ENCODE results near the gene ADTRP. TPM values are rescaled to one million over a fixed set of nuclear protein-coding genes. Genes with fewer than 3 reads are reported as not detected.

ADTRP gene
- total RNA-seq, 4 donors from 2014 or later = 0.38 to 0.68 (median 0.55) TPM

GRCh38 chr6:11815231-11815630 is 36.6 kb upstream of the ADTRP start:
- TF ChIP-seq, protein P1, sequence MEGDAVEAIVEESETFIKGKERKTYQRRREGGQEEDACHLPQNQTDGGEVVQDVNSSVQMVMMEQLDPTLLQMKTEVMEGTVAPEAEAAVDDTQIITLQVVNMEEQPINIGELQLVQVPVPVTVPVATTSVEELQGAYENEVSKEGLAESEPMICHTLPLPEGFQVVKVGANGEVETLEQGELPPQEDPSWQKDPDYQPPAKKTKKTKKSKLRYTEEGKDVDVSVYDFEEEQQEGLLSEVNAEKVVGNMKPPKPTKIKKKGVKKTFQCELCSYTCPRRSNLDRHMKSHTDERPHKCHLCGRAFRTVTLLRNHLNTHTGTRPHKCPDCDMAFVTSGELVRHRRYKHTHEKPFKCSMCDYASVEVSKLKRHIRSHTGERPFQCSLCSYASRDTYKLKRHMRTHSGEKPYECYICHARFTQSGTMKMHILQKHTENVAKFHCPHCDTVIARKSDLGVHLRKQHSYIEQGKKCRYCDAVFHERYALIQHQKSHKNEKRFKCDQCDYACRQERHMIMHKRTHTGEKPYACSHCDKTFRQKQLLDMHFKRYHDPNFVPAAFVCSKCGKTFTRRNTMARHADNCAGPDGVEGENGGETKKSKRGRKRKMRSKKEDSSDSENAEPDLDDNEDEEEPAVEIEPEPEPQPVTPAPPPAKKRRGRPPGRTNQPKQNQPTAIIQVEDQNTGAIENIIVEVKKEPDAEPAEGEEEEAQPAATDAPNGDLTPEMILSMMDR (IDR thresholded peaks at IDR 0.05; ENCODE audit: low read depth) = no peak

GRCh38 chr6:11814819-11815218 is 36.2 kb upstream of the ADTRP start:
- TF ChIP-seq, protein P1 (IDR thresholded peaks at IDR 0.05; ENCODE audit: low read depth) = no peak

GRCh38 chr6:11814106-11814505 is 35.5 kb upstream of the ADTRP start:
- TF ChIP-seq, protein P1 (IDR thresholded peaks at IDR 0.05; ENCODE audit: low read depth) = no peak

DNA sequence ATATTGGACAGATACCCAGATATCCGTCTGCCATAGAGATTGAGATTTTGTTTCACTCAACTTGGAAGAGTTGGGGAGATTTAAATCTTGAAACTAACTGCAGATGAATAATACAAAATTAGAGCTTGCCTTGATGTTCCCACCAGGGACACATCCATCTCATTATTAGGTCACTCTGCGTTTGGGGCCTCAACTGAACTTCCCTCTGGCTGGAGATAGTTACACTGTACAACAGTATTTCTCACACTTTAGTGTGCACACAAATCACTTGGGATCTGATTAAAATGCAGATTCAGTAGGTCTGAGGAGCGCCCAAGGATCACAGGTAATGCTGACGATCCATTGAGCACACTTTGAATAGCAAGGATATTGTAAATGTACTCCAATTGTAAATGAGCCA is 35.0 kb upstream of the ADTRP start:
- TF ChIP-seq, protein P1 (IDR thresholded peaks at IDR 0.05; ENCODE audit: low read depth) = no peak

GRCh38 chr6:11812951-11813350 is 34.3 kb upstream of the ADTRP start:
- TF ChIP-seq, protein P1 (IDR thresholded peaks at IDR 0.05; ENCODE audit: low read depth) = no peak

DNA sequence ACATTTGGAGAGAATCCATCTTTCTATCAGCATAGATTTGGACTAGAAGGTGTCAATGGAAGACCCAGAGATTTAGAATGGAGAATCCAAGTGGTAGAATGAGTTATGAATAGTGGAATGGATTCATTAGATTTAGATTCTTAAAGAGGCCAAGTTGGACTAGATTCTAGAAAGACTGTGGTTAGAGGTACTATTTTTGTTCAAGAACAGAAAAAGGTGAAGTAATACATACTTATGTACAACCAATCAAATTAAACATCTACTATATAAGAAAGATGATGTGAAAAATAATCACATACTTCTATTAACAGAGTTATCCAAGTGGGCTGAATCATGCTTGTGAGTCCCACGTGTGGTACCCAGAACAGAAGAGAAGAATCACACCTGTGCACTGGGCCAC is 33.8 kb upstream of the ADTRP start:
- TF ChIP-seq, protein P1 (IDR thresholded peaks at IDR 0.05; ENCODE audit: low read depth) = no peak

DNA sequence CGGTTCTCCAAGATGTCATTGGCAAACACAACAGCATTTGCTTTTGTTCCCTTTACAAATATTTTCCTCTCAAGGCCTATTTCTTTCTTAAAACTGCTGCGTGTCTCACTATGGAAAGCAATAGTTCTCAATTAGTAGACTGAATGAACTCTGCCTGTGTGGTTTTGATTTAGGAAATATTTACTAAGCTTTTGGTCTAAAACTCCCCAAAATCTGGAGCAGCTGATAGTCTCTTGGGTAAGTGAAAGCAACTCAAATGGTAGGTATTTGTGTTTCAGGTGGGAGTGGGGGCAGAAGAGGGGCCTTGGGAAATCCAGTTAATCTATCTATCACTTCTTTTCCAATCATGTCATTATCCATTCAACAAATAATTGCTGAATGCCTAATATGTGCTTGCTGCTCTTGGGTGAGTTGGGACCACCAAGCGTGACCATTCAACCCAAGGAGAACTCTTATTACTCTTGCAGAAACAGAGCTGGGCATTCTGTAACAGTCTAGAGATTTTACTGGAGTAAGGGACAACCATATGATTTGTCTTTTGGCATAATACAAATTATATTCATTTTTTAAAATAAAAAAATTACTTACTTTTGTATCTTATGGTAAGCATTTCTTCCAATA is 33.2 kb upstream of the ADTRP start:
- TF ChIP-seq, protein P1 (IDR thresholded peaks at IDR 0.05; ENCODE audit: low read depth) = no peak
